Esophagus squamous epithelium (tissue), 5 donors: ENCODE data around the gene OBI1. TPM values are rescaled to one million over a fixed set of nuclear protein-coding genes. Genes with fewer than 3 reads are reported as not detected.

ENCODE experiments used
- DNase-seq: peaks from one replicate; lab custom pipeline; 2025; lab: John Stamatoyannopoulos, UW
- H3K27ac ChIP-seq, 4 donors: fragments of 200-600 bp; sonication (generic); one replicate each; pipeline ENCODE4 v1.5.1; 2016 to 2019; ENCODE audit warnings: mild to moderate bottlenecking in 1 of 4
- H3K27me3 ChIP-seq, 4 donors: fragments of 200-600 bp; sonication (generic); 1 replicate in 3 of 4; 2 replicates in 1 of 4; pipeline versions ENCODE4 v1.5.1 to v1.6.0; 2017 to 2021; ENCODE audit warnings: antibody characterized with exemption in 1 of 4
- H3K36me3 ChIP-seq, 3 donors: fragments of 200-600 bp; sonication (generic); one replicate each; pipeline ENCODE4 v1.5.1; 2016 to 2019
- H3K4me1 ChIP-seq, 3 donors: fragments of 200-600 bp; sonication (generic); one replicate each; pipeline ENCODE4 v1.5.1; 2017 to 2019
- H3K4me3 ChIP-seq, 4 donors: fragments of 200-600 bp; sonication (generic); 1 replicate in 3 of 4; 2 replicates in 1 of 4; pipeline ENCODE4 v1.5.1; 2016 to 2019; ENCODE audit warnings: mild to moderate bottlenecking in 2 of 4, moderate library complexity in 1 of 4
- H3K9me3 ChIP-seq, 3 donors: fragments of 200-600 bp; sonication (generic); one replicate each; pipeline ENCODE4 v1.5.1; 2016 to 2019
- CTCF ChIP-seq, 6 experiments: fragments of 450-650 bp in 4 of 6; fragments of 200-600 bp in 2 of 6; sonication (generic) in 2 of 6; IDR thresholded peaks; one replicate each; pipeline ENCODE4 v1.5.1; 2016 to 2019; ENCODE audit warnings: antibody characterized with exemption in 6 of 6, mild to moderate bottlenecking in 4 of 6, moderate library complexity in 4 of 6
- POLR2A ChIP-seq, 4 donors: fragments of 450-650 bp; IDR thresholded peaks; one replicate each; pipeline ENCODE4 v1.6.1; 2017; ENCODE audit warnings: antibody characterized with exemption in 4 of 4, mild to moderate bottlenecking in 4 of 4, moderate library complexity in 3 of 4
- WGBS, 2 donors: methylation state at CpG; one replicate each; pipeline ENCODE4 v1.1.5; 2018; 5-methylcytosine and 5-hydroxymethylcytosine counted together
- intact Hi-C: fragments of 100-400 bp; cut with DNase I; formaldehyde crosslinking; loops from one replicate; pipeline ENCODE4 v1.15.0; 2022
- total RNA-seq, 4 donors: library from RNA; depleted of rRNA; stranded (reverse); fragments of >200 nt; gene quantifications; one replicate each; pipeline ENCODE4 v1.1.0, GENCODE V29; 2016
- donor health status: DM: yes; HTN: yes; CAD: no.

Gene OBI1
- total RNA-seq, 4 donors from 2014 or later: 3.4 to 9.3 (median 7.0) TPM

GRCh38 chr13:78610381-78610883 lies 48.5 kb downstream of the OBI1 start:
- H3K27ac ChIP-seq: no peak overlapping the region
- TF ChIP-seq CTCF (IDR thresholded peaks at IDR 0.05) (no peak), POLR2A (IDR thresholded peaks at IDR 0.05) (no peak)
- H3K27me3 ChIP-seq: peaks cover 9 to 70% (median 38%) of the 10 kb centered on the region in 4 donors
- H3K4me3 ChIP-seq: no peak overlapping the region
- intact Hi-C loops: no loop called here
- H3K9me3 ChIP-seq: no peaks in the 10 kb centered on the region
- peaks cover 0 to 10% (median 0%) of the 10 kb centered on the region in 3 donors for H3K36me3 ChIP-seq
- no peak for DNase-seq
- peaks cover 20 to 41% (median 22%) of the 10 kb centered on the region in 3 donors for H3K4me1 ChIP-seq
- 34 to 40% methylated on average over 4 of the region's 4 CpGs for WGBS, 2 donors

- Histone ChIP-seq H3K27ac (no peak overlapping the region), H3K4me1 (peaks cover 20 to 45% (median 22%) of the 10 kb centered on the region in 3 donors), H3K4me3 (peak overlapping the region; percentile 26 to 68 (median 51)), H3K36me3 (peaks cover 0 to 5% (median 0%) of the 10 kb centered on the region in 3 donors), H3K9me3 (no peaks in the 10 kb centered on the region), H3K27me3 (peaks cover 9 to 78% (median 46%) of the 10 kb centered on the region in 4 donors)
- TF ChIP-seq POLR2A (IDR thresholded peaks at IDR 0.05): no peak
- no peak for TF ChIP-seq CTCF (IDR thresholded peaks at IDR 0.05)
- no peak for DNase-seq
- 16 to 26% methylated on average over 19 to 27 of the region's 33 CpGs for WGBS, 2 donors
- intact Hi-C loops: no loop called here
Observed at GRCh38 chr13:78609464-78610205, 49.3 kb downstream of the OBI1 start.

GRCh38 chr13:78608688-78609463 lies 50.1 kb downstream of the OBI1 start:
- 1 to 3% methylated on average over 32 to 40 of the region's 54 CpGs for WGBS, 2 donors
- H3K9me3 ChIP-seq: no peaks in the 10 kb centered on the region
- no peaks in the 10 kb centered on the region for H3K36me3 ChIP-seq
- DNase-seq: no peak
- TF ChIP-seq CTCF (IDR thresholded peaks at IDR 0.05) (no peak), POLR2A (IDR thresholded peaks at IDR 0.05) (no peak)
- H3K27me3 ChIP-seq: peaks cover 9 to 85% (median 48%) of the 10 kb centered on the region in 4 donors
- H3K4me1 ChIP-seq: peaks cover 20 to 49% (median 22%) of the 10 kb centered on the region in 3 donors
- peak overlapping the region; percentile 26 to 68 (median 51) for H3K4me3 ChIP-seq
- H3K27ac ChIP-seq: no peak overlapping the region
- intact Hi-C loops: no loop called here

- H3K4me3 ChIP-seq: peak overlapping the region; percentile 26 to 68 (median 51)
- no peak for DNase-seq
- intact Hi-C loops: no loop called here
- TF ChIP-seq POLR2A (IDR thresholded peaks at IDR 0.05): no peak
- no peak for TF ChIP-seq CTCF (IDR thresholded peaks at IDR 0.05)
- H3K4me1 ChIP-seq: peaks cover 23 to 55% (median 27%) of the 10 kb centered on the region in 3 donors
- no peaks in the 10 kb centered on the region for H3K9me3 ChIP-seq
- no peak overlapping the region for H3K27ac ChIP-seq
- H3K27me3 ChIP-seq: peaks cover 9 to 87% (median 50%) of the 10 kb centered on the region in 4 donors
- no peaks in the 10 kb centered on the region for H3K36me3 ChIP-seq
- 12 to 24% methylated on average over 8 to 15 of the region's 15 CpGs for WGBS, 2 donors
Observed at GRCh38 chr13:78608252-78608687, 50.7 kb downstream of the OBI1 start.
